ENCODE data around the gene ASRGL1.

Gene ASRGL1

DNA sequence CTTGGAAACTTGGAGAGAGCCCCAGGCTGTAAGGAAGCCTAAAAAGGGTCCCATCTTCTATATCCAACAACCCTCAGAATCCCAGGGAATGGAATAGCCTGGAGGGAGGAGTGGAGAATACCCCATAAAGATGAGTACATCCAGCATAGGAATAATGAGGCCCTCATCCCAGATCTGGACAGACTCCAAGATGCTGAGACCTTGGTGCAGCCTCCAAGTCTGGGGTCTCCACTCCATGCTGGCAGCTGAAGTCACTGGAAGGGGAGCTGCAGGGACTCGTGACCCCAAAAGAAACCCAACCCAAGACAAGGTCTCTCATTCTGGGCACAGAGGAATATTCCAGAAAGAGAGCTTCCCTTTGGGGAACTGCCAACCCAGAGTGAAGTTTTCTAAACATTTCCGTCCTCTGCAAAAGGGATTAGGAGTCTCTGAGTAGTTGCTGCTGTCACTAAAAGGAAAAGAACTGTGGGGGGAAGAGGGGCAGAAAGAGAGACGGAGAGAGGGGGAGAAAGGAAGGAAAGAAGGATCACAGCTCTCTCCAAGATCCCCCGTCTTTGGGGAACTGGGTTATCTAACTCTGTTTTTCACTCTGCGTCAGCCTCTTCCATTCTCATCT lies 82.2 kb downstream of the ASRGL1 start:
- no peak for FAIRE-seq

DNA sequence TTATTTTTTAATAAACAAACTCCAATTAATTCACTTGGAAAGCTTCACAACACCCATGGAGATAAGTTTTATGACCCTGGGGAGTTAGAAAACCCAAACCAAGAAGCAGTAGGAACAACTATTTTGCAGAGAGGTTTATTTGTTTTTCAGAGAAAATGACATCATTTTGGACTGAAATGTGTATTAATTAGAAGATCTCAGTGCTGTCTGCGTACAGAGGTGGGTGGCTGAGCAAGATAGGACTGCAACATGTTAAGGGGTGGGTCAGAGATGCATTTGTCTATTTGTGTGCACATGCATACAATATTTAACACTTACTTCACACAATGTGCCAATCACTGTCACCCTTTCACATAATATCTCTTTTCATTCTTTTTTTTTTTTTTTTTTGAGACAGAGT lies 82.7 kb downstream of the ASRGL1 start:
- FAIRE-seq = peak; percentile 82

DNA sequence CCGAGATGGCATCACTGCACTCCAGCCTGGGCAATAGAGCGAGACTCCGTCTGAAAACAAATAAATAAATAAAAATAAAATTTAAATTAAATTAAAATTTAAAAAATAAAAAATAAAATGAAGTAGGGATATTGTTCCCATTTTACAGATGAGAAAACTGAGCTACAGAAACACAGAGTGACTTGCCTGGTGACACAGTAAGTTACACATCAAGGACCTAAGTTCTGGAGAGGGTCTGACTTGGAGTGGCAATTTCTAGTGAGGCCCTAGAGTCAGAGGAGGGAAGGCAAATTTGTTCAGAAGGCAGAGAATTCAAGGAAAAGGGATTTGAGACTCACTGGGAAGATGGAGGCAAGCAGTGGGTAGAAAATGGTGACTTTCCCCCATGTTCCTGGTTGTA lies 83.6 kb downstream of the ASRGL1 start:
- no peak for FAIRE-seq

DNA sequence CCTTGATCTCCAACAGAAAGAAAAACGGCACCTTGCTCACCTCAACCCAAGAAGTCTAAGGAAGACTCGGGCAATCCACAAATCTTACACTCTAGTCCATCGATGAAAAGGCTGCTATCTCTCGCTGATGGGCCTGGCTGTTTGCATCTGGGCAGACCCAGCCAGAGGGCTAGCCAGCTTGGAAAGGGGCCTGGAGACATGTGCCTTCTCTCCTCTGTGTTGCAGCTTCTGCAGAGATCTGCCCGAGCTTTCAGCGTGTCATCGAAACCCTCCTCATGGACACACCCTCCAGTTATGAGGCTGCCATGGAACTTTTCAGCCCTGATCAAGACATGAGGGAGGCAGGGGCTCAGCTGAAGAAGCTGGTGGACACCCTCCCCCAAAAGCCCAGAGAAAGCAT lies 84.7 kb downstream of the ASRGL1 start:
- FAIRE-seq = no peak

DNA sequence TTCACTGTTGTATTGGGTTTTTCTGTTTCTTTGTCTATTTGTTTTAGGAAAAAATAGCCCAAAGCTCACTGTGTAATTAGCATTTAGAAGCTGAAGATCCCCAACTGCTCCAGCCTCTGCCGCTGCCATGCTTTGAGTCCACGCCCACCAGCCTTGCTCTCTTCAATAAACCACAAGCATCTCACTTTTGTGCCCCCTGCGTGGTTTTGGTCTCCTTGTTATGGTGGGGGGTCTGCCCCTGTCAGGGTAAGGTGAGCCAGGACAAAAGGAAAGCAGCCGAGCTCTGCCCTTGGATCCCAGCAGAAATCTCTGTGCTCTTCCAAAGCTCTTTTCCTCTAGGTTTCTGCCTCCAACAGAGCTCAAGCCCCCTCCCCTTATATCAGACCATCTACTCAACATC lies 85.8 kb downstream of the ASRGL1 start:
- no peak for FAIRE-seq

DNA sequence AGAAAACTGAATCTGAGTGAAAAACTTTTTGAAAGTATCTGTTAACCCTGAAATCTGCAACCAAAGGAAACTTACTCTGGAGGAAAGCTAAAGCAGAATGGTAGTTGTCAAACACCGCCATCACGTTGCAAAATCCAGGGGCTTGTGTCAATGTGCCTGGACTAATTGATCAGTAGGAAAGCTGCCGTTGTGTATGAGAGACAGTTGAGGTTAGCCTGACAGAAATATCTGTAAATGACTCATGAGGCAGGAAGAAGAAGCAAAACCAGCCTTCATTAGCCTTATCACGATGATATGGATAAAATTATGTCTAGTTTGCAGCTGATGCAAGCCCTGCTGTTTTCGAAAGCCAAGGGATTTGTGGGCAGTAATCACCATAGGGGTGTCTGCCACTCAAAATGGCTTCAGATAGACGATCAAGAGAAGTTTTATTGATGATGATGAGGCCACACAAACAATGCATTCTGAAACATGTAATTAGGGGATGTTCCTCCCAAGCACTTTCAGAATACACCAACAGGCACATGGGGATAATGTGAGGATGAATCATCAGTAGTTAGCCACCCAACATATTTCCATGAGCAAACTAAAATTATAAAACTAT lies 90.5 kb downstream of the ASRGL1 start:
- FAIRE-seq = no peak

DNA sequence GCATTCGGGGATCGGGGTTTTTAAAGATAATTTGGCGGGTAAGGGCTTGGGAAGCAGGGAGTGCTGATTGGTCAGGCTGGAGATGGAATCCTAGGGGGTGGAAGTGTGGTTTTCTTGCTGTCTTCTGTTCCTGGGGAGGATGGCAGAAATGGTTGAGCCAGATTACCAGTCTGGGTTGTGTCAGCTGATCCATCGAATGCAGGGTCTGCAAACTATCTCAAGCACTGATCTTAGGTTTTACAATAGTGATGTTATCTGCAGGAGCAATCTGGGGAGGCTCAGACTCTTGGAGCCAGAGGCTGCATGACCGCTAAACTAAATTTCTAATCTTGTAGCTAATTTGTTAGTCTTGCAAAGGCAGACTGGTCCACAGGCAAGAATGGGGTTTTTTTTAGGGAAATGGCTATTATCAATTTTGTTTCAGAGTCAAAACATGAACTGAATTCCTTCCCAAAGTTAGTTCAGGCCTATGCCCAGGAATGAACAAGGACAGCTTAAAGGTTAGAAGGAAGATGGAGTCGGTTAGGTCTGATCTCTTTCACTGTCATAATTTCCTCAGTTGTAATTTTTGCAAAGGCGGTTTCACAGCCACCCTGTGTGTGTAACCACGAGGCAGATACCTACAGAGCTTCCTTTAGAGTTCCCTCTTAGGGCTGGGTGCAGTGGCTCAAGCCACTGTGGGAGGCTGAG lies 91.8 kb downstream of the ASRGL1 start:
- FAIRE-seq = no peak

DNA sequence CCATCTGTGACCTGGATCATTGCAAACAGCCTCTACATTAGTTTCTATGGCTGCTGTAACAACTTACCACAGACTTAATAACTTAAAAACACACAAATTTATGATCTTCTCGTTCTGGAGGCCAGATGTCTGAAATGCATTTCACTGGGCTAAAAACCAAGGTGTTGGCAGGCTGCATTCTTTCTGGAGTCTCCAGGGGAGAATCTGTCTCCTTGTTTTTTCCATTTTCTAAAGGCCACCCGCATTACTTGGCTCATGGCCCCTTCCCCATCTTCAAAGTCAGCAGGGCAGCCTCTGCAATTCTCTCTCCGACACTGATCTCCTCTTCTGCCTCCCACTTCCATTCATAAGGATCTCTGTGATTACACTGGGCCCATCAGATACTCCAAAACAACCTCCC lies 93.2 kb downstream of the ASRGL1 start:
- FAIRE-seq = no peak

DNA sequence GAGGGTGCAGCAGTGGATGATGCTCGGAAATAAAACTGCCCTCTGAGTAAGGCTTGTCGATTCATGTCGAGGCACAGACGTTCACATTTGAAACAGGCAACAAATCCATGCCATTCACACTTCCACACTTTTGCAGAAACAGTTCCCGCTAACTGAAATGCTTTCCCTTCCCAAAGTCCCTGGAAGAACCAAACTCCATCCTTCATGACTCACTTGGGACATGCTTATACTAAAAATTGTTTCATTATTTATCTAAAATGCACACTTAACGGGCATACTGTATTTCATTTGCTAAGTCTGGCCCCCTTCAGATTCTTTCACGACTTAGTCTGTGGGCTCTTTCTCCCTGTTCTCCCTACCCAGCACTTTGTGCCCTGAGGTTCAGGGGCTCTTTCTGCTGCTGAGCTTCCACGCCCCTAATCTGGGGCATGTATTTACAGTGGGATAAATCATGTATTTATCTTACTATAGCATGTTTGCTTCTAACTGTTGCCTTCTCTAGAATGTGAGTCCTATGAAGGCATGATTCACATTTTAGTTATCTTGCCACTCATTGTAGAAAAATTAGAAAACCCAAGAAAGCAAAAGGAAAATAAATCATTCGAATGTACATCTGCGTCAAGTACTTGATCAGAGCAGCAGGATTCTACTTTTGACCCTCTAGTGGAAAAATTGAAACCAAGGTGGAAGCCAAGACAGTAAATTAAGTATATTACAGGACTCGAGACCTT lies 94.1 kb downstream of the ASRGL1 start:
- FAIRE-seq = no peak

DNA sequence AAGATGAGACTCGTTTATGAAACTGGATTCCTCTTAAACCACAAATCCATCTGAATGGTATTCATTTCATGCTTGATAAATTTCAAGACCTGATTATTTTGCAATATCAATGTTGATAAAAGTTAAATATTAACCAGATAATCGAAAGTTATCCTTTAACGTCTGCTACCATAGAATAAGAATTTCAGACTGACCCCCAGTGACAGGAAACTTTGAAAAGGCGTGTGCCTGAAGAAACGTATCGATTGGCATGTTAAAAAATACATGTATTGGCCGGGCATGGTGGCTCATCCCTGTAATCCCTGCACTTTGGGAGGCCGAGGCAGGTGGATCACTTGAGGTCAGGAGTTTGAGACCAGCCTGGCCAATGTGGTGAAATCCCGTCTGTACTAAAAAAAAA lies 95.4 kb downstream of the ASRGL1 start:
- FAIRE-seq = no peak

DNA sequence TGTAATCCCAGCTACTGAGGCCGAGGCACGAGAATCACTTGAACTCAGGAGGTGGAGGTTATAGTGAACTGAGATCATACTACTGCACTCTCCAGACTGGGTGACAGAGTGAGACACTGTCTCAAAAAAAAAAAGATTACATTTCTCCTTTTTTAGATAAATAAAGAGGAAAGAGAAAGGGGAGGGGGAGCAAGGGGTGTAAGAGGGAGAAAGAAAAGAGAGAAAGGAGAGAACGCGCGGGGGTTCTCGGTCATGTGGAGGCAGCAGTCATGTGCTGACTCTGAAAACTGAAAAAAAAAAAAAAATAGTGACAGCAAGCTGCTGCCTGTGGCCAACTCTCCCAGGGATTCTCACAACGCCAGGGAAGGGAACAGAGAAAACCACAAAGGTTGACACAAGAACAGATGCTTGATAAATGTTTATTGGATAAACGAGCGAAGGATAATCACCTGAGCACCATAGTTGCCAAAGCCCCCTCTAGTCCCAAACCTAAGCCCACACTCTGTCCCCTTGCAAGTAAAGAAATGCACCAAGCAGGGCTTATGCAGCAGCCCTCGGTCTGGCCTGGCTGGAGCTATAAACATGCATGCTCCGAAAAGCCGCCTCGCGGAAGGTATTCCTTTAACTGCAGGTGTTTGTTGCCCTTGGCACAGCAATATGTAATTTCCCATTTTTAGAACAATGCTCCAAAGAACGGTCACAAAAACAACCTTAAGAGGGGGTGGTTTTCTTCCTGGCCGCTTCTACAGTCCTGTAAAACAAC lies 96.1 kb downstream of the ASRGL1 start:
- no peak for FAIRE-seq

DNA sequence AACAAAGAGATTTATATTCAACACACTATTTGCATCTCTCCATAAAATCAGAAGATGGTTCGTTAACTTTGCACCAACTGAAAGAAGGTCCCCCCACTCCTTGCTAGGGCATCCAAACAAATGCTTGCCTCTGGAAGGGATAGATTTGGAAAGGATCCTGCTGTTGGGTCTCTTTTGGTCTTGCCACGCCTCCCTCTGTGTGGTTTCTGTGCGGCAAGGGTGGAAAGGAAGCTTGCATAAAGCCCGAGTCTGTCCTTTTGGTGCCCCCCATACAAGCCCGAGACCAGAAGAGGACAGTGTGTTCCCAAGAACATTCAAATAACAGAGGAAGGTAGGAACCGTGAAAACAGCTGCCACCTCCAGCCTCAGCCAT lies 96.6 kb downstream of the ASRGL1 start:
- no peak for FAIRE-seq

DNA sequence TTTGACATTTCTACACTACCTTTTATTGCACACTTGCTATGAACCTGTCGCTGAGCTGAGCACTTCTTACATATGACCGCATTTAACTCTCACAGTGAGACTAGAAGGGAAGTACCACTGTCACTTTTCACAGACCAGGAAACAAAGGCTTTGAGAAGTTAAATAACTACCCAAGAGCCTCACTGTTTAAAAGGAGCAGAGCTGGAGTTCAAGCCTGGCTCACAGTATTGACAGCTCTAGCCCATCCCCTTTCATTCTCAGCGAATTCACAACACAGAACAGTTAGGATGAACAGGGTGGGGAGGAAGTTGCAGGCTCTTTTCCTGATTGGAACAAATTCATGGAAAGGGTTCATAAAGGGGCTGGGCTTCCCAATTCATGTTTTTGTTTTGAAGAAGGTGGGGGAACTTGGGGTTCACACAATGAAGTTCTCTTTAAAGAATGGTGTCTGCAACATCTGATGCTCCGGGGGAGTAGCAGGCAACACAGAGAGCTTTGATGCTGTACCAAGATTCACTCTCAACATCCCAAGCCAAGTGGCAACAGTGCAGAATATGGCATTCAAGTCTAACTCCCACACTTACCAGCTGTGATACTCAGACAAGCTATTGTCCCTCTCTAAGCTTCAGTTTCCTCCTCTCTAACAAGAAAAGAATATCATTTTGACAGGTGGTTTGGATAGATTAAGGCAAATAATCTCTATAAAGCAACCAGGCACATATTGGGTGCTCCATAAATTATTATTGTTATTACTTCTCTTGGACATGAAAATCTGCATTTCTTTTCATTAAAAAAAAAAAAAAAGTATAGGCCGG lies 98.8 kb downstream of the ASRGL1 start:
- no peak for FAIRE-seq

DNA sequence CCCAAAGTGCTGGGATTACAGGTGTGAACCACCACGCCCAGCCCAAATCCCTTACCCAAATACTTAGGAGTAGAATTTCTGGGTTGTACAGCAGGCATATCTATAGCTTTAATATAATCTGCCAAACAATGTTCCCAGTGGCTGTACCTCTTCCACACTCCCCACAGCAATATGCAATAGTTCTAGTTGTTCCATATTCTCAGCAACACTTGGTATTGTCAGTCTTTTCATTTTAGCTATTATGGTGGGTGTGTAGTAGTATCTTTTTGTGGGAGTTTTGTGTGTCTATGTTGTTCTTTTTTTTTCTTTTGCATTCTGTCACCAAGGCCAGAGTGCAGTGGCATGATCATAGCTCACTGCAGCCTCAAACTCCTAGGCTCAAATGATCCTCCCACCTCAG lies 100.4 kb downstream of the ASRGL1 start:
- no peak for FAIRE-seq

DNA sequence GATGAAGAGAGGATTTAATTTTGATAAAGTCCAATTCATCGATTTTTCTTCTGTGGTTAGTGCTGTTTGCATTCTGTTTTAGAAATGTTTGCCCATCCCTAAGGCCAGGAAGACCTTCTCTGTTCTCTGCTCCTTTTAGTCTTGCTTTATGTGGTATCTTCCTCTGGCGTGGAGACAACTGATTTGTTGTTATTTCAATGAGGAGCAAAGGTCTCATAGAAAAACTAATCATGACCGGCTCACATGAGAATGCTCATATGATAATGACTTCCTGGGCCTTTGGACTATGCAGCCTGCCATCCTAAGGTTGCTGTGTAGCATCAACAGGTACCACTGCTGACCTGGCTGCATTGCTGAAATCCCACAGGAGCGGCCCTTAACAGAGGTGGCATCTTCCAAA lies 101.4 kb downstream of the ASRGL1 start:
- FAIRE-seq = no peak

DNA sequence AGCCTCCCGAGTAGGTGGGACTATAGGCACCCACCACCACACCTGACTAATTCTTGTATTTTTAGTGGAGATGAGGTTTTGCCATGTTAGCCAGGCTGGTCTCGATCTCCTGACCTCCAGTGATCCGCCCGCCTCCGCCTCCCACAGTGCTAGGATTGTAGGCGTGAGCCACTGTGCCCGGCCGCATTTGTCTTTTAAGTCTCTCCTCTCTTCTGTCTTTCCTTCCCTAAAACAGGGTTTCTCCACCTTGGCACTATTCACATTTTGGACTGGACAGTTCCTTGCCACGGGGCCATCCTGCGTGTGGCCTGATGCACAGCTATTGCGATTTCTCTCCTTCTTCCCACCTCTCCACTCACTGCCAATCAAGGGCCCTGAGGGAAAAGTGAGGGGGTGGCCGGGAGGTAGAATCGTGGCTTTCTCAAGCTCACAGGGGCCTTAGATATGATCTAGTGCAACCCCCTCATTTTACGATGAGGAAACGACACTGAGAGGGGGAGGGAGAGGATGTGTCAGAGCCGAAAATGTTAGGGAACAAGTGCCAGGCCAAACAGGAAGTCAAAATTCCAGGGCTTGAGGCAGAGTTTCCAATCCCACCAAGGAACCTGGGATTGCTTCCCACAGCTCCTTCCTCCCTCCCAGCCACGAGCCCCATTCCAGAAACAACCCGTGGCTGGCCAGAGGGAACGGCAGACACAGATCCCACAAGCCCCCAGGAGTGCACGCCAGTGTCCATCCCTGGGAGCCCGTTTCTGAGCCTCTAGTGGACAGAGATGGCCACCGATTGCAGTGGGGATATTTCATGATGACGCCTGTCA lies 102.7 kb downstream of the ASRGL1 start:
- no peak for FAIRE-seq

All from endometrium (tissue), 2 donors.